ENCODE data around the gene GGCX. TPM values are rescaled to one million over a fixed set of nuclear protein-coding genes. Genes with fewer than 3 reads are reported as not detected.

The GGCX gene
- total and polyA plus RNA-seq, 2 of the 13 experiments (the other 11 are each of a cell fraction or from before 2014, with no cell fraction given), result 72.5 to 103 TPM

DNA sequence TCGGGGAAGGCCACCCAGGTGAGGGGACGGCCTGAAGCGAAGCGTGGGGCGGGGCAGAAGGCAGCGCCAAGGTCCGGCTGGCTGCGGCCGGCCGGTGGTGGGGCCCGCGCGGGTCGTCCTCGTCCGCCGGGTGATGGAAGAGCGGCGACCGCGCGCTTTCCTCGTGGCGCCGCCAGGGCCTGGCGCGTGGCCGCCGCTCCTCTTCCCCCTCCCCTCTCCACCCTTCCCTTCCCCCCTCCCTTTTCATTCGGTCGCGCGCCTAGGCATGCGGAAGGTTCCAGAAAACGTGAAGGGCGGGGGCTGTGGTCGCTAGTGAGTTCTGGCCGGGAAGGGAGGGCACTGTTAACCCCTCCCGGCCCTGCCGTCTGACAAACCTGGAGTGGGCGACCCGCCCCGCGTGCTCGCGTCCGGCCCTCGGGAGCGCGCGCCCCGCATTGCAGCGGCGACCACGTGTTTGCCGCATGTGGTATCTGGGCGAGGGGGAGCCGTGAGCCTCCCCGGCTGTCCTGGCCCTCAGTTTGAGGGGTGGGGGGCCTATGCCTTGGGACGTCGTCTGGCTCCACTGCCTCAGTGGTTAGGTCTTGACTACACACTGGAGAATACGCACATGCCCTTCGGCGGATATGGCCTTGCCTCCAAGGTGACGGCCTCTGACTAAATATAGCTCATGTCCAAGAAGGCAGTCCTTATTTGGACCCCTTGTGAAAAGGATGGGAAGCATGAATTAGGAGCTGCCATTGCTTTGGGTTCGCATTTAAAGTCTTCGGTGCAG, 21.7 kb downstream of the GGCX start (continued):
- TF ChIP-seq, protein P1, sequence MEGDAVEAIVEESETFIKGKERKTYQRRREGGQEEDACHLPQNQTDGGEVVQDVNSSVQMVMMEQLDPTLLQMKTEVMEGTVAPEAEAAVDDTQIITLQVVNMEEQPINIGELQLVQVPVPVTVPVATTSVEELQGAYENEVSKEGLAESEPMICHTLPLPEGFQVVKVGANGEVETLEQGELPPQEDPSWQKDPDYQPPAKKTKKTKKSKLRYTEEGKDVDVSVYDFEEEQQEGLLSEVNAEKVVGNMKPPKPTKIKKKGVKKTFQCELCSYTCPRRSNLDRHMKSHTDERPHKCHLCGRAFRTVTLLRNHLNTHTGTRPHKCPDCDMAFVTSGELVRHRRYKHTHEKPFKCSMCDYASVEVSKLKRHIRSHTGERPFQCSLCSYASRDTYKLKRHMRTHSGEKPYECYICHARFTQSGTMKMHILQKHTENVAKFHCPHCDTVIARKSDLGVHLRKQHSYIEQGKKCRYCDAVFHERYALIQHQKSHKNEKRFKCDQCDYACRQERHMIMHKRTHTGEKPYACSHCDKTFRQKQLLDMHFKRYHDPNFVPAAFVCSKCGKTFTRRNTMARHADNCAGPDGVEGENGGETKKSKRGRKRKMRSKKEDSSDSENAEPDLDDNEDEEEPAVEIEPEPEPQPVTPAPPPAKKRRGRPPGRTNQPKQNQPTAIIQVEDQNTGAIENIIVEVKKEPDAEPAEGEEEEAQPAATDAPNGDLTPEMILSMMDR (CRISPR knock-in tag; IDR thresholded peaks at IDR 0.05), result peak; percentile 32; the same call in 1 of the 2 replicates
- TF ChIP-seq, protein P2, sequence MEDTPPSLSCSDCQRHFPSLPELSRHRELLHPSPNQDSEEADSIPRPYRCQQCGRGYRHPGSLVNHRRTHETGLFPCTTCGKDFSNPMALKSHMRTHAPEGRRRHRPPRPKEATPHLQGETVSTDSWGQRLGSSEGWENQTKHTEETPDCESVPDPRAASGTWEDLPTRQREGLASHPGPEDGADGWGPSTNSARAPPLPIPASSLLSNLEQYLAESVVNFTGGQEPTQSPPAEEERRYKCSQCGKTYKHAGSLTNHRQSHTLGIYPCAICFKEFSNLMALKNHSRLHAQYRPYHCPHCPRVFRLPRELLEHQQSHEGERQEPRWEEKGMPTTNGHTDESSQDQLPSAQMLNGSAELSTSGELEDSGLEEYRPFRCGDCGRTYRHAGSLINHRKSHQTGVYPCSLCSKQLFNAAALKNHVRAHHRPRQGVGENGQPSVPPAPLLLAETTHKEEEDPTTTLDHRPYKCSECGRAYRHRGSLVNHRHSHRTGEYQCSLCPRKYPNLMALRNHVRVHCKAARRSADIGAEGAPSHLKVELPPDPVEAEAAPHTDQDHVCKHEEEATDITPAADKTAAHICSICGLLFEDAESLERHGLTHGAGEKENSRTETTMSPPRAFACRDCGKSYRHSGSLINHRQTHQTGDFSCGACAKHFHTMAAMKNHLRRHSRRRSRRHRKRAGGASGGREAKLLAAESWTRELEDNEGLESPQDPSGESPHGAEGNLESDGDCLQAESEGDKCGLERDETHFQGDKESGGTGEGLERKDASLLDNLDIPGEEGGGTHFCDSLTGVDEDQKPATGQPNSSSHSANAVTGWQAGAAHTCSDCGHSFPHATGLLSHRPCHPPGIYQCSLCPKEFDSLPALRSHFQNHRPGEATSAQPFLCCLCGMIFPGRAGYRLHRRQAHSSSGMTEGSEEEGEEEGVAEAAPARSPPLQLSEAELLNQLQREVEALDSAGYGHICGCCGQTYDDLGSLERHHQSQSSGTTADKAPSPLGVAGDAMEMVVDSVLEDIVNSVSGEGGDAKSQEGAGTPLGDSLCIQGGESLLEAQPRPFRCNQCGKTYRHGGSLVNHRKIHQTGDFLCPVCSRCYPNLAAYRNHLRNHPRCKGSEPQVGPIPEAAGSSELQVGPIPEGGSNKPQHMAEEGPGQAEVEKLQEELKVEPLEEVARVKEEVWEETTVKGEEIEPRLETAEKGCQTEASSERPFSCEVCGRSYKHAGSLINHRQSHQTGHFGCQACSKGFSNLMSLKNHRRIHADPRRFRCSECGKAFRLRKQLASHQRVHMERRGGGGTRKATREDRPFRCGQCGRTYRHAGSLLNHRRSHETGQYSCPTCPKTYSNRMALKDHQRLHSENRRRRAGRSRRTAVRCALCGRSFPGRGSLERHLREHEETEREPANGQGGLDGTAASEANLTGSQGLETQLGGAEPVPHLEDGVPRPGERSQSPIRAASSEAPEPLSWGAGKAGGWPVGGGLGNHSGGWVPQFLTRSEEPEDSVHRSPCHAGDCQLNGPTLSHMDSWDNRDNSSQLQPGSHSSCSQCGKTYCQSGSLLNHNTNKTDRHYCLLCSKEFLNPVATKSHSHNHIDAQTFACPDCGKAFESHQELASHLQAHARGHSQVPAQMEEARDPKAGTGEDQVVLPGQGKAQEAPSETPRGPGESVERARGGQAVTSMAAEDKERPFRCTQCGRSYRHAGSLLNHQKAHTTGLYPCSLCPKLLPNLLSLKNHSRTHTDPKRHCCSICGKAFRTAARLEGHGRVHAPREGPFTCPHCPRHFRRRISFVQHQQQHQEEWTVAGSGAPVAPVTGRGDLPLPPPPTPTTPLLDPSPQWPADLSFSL (CRISPR knock-in tag; IDR thresholded peaks at IDR 0.05), result no peak; the same call in 1 of the 2 replicates
- TF ChIP-seq, protein P3, sequence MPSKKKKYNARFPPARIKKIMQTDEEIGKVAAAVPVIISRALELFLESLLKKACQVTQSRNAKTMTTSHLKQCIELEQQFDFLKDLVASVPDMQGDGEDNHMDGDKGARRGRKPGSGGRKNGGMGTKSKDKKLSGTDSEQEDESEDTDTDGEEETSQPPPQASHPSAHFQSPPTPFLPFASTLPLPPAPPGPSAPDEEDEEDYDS (CRISPR knock-in tag; IDR thresholded peaks at IDR 0.05), result no peak
- TF ChIP-seq, protein P4, sequence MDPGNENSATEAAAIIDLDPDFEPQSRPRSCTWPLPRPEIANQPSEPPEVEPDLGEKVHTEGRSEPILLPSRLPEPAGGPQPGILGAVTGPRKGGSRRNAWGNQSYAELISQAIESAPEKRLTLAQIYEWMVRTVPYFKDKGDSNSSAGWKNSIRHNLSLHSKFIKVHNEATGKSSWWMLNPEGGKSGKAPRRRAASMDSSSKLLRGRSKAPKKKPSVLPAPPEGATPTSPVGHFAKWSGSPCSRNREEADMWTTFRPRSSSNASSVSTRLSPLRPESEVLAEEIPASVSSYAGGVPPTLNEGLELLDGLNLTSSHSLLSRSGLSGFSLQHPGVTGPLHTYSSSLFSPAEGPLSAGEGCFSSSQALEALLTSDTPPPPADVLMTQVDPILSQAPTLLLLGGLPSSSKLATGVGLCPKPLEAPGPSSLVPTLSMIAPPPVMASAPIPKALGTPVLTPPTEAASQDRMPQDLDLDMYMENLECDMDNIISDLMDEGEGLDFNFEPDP (CRISPR knock-in tag; conservative IDR thresholded peaks at IDR 0.05), result 0 out of 2 replicates have a peak, but pooled peaks have one; percentile 45
- TF ChIP-seq, protein P5, sequence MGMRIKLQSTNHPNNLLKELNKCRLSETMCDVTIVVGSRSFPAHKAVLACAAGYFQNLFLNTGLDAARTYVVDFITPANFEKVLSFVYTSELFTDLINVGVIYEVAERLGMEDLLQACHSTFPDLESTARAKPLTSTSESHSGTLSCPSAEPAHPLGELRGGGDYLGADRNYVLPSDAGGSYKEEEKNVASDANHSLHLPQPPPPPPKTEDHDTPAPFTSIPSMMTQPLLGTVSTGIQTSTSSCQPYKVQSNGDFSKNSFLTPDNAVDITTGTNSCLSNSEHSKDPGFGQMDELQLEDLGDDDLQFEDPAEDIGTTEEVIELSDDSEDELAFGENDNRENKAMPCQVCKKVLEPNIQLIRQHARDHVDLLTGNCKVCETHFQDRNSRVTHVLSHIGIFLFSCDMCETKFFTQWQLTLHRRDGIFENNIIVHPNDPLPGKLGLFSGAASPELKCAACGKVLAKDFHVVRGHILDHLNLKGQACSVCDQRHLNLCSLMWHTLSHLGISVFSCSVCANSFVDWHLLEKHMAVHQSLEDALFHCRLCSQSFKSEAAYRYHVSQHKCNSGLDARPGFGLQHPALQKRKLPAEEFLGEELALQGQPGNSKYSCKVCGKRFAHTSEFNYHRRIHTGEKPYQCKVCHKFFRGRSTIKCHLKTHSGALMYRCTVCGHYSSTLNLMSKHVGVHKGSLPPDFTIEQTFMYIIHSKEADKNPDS (CRISPR knock-in tag; IDR thresholded peaks at IDR 0.05), result no peak; the same call in 1 of the 2 replicates
- no peak for TF ChIP-seq TCF7 (IDR thresholded peaks at IDR 0.05; ENCODE audit: low read depth)
- 0 out of 2 replicates have a peak, but pooled peaks have one; percentile 7 for TF ChIP-seq ZMYM3 (CRISPR knock-in tag; IDR thresholded peaks at IDR 0.05)
- TF ChIP-seq GATA4 (IDR thresholded peaks at IDR 0.05; ENCODE audit: borderline replicate concordance, low read depth), result no peak
- TF ChIP-seq, protein P6, sequence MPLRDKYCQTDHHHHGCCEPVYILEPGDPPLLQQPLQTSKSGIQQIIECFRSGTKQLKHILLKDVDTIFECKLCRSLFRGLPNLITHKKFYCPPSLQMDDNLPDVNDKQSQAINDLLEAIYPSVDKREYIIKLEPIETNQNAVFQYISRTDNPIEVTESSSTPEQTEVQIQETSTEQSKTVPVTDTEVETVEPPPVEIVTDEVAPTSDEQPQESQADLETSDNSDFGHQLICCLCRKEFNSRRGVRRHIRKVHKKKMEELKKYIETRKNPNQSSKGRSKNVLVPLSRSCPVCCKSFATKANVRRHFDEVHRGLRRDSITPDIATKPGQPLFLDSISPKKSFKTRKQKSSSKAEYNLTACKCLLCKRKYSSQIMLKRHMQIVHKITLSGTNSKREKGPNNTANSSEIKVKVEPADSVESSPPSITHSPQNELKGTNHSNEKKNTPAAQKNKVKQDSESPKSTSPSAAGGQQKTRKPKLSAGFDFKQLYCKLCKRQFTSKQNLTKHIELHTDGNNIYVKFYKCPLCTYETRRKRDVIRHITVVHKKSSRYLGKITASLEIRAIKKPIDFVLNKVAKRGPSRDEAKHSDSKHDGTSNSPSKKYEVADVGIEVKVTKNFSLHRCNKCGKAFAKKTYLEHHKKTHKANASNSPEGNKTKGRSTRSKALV (CRISPR knock-in tag; IDR thresholded peaks at IDR 0.05), result no peak; the same call in 1 of the 2 replicates
- TF ChIP-seq, protein P7, sequence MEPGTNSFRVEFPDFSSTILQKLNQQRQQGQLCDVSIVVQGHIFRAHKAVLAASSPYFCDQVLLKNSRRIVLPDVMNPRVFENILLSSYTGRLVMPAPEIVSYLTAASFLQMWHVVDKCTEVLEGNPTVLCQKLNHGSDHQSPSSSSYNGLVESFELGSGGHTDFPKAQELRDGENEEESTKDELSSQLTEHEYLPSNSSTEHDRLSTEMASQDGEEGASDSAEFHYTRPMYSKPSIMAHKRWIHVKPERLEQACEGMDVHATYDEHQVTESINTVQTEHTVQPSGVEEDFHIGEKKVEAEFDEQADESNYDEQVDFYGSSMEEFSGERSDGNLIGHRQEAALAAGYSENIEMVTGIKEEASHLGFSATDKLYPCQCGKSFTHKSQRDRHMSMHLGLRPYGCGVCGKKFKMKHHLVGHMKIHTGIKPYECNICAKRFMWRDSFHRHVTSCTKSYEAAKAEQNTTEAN (CRISPR knock-in tag; conservative IDR thresholded peaks at IDR 0.05), result no peak; the same call in 1 of the 2 replicates
- TF ChIP-seq ZSCAN12 (CRISPR knock-in tag; IDR thresholded peaks at IDR 0.05), result no peak

Data from HepG2 (cell line).